ENCODE data around the gene SLIT1. TPM values are rescaled to one million over a fixed set of nuclear protein-coding genes. Genes with fewer than 3 reads are reported as not detected.

SLIT1 gene
- polyA plus RNA-seq, 1 donor (not counting 4 experiments of a cell fraction or from before 2014, with no cell fraction given): 0.01 TPM

GRCh38 chr10:97016728-97017473 is 168.9 kb downstream of the SLIT1 start:
- no peak overlapping the region for H2AFZ ChIP-seq (ENCODE audit: control insufficient read depth, low read length)
- no peaks in the 10 kb centered on the region for H3K9me3 ChIP-seq (ENCODE audit: control insufficient read depth, low read depth, low read length)
- H3K36me3 ChIP-seq (ENCODE audit: control insufficient read depth in 2 of 2, extremely low read depth in 1 of 2, insufficient read depth in 2 of 2, low read length in 2 of 2): no peaks in the 10 kb centered on the region
- FAIRE-seq (no peak), DNase-seq (ENCODE audit: low read depth, low spot score) (no peak)
- H3K79me2 ChIP-seq (ENCODE audit: control insufficient read depth, insufficient read depth, low read length): no peaks in the 10 kb centered on the region
- H3K9ac ChIP-seq (ENCODE audit: control insufficient read depth, extremely low read depth, insufficient read depth, low read length): no peak overlapping the region
- H3K27me3 ChIP-seq (ENCODE audit: control insufficient read depth, extremely low read depth, insufficient read depth, low read length): peaks cover 11% of the 10 kb centered on the region
- H3K9me1 ChIP-seq (ENCODE audit: control insufficient read depth, extremely low read depth, insufficient read depth, low read length): no peaks in the 10 kb centered on the region
- no peak overlapping the region for H3K4me2 ChIP-seq (ENCODE audit: control insufficient read depth, extremely low read depth, insufficient read depth, low read depth, low read length)
- TF ChIP-seq CTCF (optimal IDR thresholded peaks at IDR 0.05 in 1 of 3, IDR thresholded peaks at IDR 0.05 in 1 of 3, conservative IDR thresholded peaks at IDR 0.05 in 1 of 3; ENCODE audit: extremely low read depth in 1 of 3, insufficient read depth in 2 of 3, low read length in 3 of 3) (no peak), EZH2 (IDR thresholded peaks at IDR 0.05; ENCODE audit: low read length) (no peak)
- H4K20me1 ChIP-seq (ENCODE audit: control insufficient read depth, extremely low read depth, insufficient read depth, low read length): no peaks in the 10 kb centered on the region
- no peaks in the 10 kb centered on the region for H3K4me1 ChIP-seq (ENCODE audit: control insufficient read depth, extremely low read depth, insufficient read depth, low read length)
- H3K27ac ChIP-seq (ENCODE audit: control insufficient read depth, insufficient read depth, low read length): no peak overlapping the region
- no peak overlapping the region for H3K4me3 ChIP-seq (ENCODE audit: control insufficient read depth in 2 of 3, extremely low read depth in 1 of 3, insufficient read depth in 2 of 3, low read depth in 1 of 3, low read length in 3 of 3)
- dilution Hi-C loops (cut with MboI; ENCODE audit: extremely low pct_ligation_motif_present, low sequenced_read_pairs): no loop called here

- Histone ChIP-seq H3K36me3 (ENCODE audit: control insufficient read depth in 2 of 2, extremely low read depth in 1 of 2, insufficient read depth in 2 of 2, low read length in 2 of 2) (no peaks in the 10 kb centered on the region), H3K9ac (ENCODE audit: control insufficient read depth, extremely low read depth, insufficient read depth, low read length) (no peak overlapping the region), H2AFZ (ENCODE audit: control insufficient read depth, low read length) (no peak overlapping the region), H3K4me2 (ENCODE audit: control insufficient read depth, extremely low read depth, insufficient read depth, low read depth, low read length) (no peak overlapping the region), H3K9me1 (ENCODE audit: control insufficient read depth, extremely low read depth, insufficient read depth, low read length) (no peaks in the 10 kb centered on the region), H3K4me1 (ENCODE audit: control insufficient read depth, extremely low read depth, insufficient read depth, low read length) (no peaks in the 10 kb centered on the region), H3K79me2 (ENCODE audit: control insufficient read depth, insufficient read depth, low read length) (no peaks in the 10 kb centered on the region), H3K27me3 (ENCODE audit: control insufficient read depth, extremely low read depth, insufficient read depth, low read length) (peaks cover under 1% of the 10 kb centered on the region), H3K9me3 (ENCODE audit: control insufficient read depth, low read depth, low read length) (no peaks in the 10 kb centered on the region), H3K4me3 (ENCODE audit: control insufficient read depth in 2 of 3, extremely low read depth in 1 of 3, insufficient read depth in 2 of 3, low read depth in 1 of 3, low read length in 3 of 3) (no peak overlapping the region), H3K27ac (ENCODE audit: control insufficient read depth, insufficient read depth, low read length) (no peak overlapping the region), H4K20me1 (ENCODE audit: control insufficient read depth, extremely low read depth, insufficient read depth, low read length) (no peaks in the 10 kb centered on the region)
- TF ChIP-seq CTCF (optimal IDR thresholded peaks at IDR 0.05 in 1 of 3, IDR thresholded peaks at IDR 0.05 in 1 of 3, conservative IDR thresholded peaks at IDR 0.05 in 1 of 3; ENCODE audit: extremely low read depth in 1 of 3, insufficient read depth in 2 of 3, low read length in 3 of 3) (no peak), EZH2 (IDR thresholded peaks at IDR 0.05; ENCODE audit: low read length) (no peak)
- no peak for DNase-seq (ENCODE audit: low read depth, low spot score)
- FAIRE-seq: no peak
- dilution Hi-C loops (cut with MboI; ENCODE audit: extremely low pct_ligation_motif_present, low sequenced_read_pairs): no loop called here
These were observed 170.5 kb downstream of the SLIT1 start for GRCh38 chr10:97015240-97015639.

Measured in keratinocyte (primary cell).